8988T (cell line): ENCODE measurements around the gene L3MBTL4.

ENCODE experiments used
- DNase-seq: peaks from one replicate; pipeline ENCODE4 v3.0.0; 2011

L3MBTL4 gene

DNA sequence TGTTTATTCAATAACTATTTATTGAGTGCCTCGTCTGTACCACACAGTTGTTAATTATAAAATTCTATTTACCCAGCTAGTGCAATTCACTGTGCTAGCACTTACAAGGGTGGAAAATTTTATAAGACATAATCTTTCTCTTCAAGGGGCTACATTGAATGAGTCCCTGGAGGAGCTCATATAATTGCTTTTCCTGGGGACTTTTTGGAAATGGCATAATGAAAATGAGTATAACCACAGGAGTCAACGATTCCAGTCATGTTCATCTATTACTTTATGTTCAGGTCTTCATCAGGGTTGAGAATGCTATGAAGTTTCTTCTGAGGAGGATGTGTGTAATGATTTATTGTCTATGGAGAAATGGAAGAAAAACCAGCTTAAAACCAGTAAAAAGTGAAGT, 466.5 kb downstream of the L3MBTL4 start:
- DNase-seq = no peak

DNA sequence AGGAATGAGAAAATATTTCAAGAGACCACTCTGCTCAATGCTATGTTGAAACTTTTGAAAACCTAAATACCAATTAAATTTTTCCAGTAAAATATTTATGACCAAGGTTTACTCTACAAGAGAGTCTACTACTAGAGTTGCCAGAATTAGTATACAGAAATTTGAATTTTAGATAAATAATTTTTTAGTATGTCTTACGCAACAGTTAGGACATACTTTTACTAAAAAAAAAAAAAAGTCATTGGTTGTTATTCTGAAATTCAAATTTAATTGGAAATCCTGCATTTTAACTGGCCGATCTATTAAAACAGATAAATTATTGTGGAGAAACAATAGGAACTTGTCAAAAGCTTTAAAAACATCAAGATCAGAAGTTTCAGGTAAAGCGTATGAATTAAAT, 470.3 kb downstream of the L3MBTL4 start:
- DNase-seq = no peak

DNA sequence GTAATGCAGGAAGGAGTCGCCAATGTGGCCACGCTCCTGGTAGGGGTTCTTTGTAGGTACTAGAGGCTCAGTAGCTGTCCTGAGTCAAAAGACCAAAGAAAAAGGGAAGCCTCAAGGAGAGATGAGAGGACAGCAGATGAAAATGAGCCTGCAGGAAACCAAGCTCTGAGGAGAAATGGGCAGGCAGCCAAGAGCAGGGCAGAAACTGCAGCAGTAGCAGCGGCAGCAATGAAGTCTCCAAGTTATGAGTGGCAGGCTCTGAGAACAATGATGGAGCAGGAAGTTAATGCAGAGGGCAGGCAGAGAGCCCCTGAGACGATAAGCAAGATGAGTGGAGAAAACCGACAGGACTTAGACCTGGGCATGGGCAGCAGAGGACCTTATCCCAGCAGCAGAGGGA, 471.2 kb downstream of the L3MBTL4 start:
- DNase-seq = no peak

DNA sequence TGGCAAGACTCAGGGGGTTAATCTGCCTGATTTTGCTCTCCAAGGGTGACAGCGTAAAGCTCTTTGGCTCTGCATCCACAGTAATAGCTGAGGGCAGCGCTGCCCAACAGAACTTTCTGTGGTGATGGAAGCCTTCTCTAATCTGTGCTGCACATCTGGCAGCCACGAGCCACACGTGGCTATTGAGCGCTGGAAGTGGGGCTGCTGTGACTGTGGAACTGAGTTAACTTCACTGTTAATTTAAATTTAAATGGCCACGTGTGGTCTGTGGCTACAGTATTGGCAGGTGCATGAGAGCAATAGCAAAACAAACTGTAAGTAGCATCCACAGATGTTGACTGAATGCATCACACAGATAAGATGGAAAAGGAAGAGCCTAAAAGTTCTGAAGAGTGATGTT, 472.1 kb downstream of the L3MBTL4 start:
- DNase-seq = no peak

DNA sequence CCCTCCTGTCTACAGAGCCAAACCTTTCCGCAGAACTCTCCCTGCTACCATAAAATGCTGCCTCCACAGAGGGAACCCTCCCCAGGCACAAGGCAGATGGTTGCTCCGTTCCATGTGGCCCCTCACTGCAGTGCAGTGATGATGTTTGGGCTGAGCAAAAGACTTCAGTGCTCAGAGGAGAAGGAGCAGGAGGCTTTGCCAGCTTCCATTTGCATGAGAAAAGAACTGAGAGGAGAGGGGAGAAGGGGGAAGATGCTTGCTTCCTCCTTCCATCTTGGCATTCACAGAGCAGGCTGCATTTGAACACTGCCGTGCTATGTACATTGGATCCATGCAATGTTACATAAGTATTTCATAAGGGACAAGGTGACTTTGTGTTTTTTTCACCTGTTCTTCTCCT, 472.8 kb downstream of the L3MBTL4 start:
- no peak for DNase-seq

DNA sequence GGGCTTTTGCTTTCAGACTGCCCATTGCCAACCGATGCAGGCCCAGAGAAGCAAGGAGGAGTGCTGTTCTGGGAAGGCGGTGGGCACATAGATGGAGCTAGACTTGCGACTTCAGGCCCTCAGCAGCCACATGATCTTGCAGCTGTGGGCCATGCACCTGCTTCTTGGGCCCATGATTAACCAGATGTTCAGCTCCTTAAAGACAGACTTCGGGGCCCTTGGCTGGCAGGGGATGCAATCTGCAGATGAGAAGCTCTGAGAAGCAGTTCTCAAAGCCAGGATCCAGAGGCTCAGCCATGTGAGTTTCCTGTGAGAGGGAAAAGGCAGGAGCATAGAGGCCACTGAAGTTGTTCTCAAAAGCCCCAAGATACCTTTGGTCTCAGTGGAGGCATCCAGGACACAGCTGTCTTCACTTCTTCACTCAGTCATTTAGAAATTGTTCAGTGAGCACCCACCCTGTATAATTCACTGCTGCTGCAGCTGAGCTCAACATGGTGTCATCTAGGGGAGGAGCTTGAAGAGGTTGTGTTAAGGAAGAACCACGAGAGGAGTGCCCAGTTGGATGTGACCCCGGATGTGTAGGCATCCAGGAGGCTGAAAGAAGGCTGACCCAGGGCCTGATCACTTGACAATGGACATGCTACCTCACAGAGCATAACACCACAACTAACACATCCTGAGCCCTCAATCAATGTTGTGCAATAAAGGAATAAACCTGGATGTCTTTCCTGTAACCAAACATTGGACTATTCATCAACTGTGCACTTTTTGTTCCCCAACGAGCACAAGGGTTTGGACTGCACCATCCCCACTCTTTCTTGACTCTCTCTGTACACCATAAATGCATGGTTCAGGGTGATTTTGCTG, 474.7 kb downstream of the L3MBTL4 start:
- no peak for DNase-seq

DNA sequence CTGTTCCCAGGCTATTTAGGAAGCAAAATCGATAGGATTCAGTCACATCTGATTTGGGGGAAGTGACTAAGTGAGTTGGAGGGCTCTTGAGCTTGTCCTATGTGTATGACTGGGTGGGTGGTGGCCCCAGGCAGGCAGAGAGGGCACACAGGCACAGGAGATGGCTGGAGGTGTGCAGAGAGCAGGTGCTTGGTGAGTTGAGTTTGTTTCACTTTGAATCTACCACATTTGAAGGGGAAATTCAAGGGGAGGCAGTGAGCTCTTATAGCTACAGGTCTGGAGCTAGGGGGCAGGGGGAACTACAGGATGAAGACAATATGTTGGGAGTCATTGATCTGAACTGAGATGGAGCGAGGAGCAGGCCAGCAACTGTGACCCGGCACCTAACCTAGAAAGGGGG, 476.9 kb downstream of the L3MBTL4 start:
- DNase-seq = no peak

DNA sequence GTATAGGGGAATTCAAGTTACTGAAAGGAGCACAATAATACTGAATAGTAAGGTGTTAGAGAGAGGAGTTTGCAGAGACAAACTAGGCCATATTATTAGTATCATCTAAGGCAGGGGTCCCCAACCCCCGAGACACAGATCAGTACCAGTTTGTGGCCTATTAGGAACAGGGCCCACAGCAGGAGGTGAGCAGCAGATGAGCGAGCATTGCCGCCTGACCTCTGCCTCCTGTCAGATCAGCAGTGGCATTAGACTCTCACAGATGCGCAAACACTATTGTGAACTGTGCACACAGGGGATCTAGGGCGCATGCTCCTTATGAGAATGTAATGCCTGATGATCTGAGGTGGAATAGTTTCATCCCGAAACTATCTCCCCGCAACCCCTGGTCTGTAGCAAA, 477.6 kb downstream of the L3MBTL4 start:
- no peak for DNase-seq

DNA sequence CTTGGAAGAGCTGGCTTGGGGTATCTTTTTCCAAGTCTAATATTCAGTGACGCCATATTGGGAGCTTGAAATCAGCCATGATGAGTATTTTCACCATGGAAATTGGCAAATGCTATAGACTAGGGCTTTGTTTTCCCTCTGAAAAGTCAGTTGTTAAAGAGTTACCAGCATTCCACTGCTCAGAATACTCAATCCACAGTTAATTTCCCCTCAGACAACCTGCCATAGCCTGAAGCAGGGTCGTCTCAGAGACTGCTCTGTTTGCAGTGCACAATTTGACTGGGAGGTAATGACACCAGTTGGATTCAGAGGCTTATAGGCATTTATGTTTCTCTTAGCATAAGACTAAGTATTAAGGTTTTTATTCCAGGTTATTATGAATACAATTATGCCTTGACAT, 483.9 kb downstream of the L3MBTL4 start:
- DNase-seq = no peak

DNA sequence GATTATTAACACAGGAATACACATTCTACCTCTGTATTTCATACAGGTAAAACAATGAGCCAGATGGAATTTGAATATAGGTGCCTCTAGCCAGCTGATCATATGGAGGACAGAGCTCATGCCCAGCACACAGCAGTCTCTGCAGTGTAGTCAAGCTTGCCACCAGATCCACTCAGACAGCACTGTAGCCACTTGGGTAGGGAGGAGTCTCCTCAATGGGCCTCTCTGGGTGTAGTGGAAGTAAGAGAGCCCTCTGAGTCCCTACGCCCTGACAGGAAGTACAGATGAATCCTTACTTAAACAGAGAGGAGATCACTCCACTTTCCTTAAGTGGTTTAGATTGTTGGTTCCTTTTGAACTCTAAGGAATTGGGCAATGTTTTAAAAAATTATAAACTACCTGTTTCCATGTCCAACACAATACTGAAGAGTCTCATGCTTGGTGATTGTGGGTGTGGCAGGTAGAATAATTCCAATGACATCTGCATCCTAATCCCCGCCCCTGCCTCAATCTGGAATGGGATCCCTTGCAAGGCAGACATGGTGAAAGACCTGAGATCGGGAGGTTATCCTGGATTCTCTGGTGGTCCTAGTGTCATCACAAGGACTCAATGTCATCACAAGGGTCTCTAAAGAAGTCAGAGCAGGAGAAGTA, 496.4 kb downstream of the L3MBTL4 start:
- no peak for DNase-seq

DNA sequence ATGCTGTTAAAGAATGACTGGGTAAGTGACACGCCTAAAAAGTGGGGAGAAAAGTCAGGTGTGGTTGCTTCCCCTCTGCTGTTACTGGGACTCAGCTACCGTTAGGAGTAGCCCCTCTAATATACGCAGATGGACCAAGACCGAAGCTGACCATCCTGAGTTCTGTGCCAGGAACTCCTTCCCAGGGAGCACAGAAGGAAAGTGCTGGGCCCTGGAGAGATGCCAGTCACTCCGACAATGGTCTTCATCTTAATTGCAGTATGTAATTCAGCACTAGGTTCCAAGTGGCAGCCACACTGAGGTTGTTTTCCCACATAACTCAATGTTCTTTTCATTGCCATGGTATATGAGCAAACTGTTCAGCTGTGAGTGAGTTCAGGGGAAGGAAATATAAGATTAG, 499.8 kb downstream of the L3MBTL4 start:
- DNase-seq = no peak

DNA sequence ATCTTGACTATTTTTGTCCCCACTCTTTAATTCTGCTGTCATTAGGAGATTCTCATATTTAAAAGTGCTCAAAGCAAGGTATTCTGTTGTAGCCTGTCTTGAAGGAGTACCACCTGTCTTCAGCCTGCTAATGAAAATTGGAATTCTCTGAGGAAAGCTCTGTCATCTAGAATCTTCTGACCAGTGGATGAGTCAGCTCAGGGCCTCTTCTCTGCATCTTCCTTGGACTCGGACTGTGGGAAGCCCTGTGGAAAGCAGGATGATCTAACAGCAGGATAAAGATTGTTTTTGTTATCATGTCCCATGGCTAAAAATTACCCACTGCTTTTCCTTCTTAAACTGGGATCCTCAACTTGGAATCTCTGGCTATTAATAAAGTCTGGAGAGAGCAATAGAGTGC, 500.7 kb downstream of the L3MBTL4 start:
- no peak for DNase-seq

DNA sequence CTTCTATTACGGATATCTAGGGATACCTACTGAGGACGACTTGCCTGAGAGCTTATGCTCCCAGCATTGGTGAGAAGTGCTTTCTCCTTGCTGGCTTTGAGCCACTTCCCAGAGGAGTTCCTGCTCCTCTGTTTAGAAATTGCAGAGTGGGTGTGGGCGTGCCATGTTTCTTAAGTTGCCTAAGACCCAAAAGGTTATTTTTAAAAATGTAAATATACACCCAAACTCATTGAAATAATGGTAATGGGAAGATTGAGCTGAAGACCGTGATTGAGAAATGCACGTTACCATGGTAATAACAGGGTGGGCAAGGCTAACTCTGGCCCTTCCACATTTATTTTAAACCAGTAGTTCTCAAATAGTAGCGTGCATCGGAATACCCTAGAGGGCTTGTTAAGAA, 502.1 kb downstream of the L3MBTL4 start:
- no peak for DNase-seq

DNA sequence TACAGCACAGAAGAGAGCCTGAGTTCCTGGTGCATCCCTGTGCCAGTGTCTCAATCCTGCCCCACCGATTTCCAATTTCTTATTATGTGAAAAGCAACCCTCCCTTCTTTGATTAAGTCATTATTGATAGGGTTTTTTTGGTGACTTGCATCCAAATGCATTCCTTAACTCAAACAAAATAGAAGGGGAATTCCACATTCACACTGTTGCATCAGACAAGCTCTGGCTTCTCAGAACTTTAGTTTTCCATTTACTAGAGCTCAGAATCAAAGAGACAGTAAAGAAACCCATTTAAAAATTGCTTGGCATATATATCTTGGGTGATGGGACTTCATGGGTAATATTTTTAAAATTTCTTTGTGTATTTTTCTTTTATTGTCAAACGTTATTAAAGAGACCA, 505.6 kb downstream of the L3MBTL4 start:
- no peak for DNase-seq
